Mesenchymal stem cell (in vitro differentiated cells and primary cell): ENCODE data around the gene CASQ1.

ENCODE experiments used
- DNase-seq: peaks from one replicate; pipeline ENCODE4 v3.0.0-alpha.2; 2013
- H2AFZ ChIP-seq: one replicate; pipeline ENCODE4 v1.6.1; 2013; ENCODE audit warnings: low read depth, mild to moderate bottlenecking, control low read depth, inconsistent platforms, low read length, moderate library complexity
- H2AK5ac ChIP-seq: 2 replicates; pipeline ENCODE4 v1.6.1; 2013; ENCODE audit warnings: low read length, moderate library complexity, mild to moderate bottlenecking, inconsistent platforms; ENCODE audit not compliant: severe bottlenecking
- H2BK120ac ChIP-seq: one replicate; pipeline ENCODE4 v1.6.1; 2013; ENCODE audit warnings: low read depth, mild to moderate bottlenecking, inconsistent platforms, low read length, moderate library complexity
- H2BK12ac ChIP-seq, 2 experiments: one replicate each; pipeline ENCODE4 v1.6.1; 2013; ENCODE audit warnings: inconsistent platforms in 2 of 2, low read length in 2 of 2, mild to moderate bottlenecking in 2 of 2, moderate library complexity in 2 of 2, control low read depth in 1 of 2
- H2BK15ac ChIP-seq: one replicate; pipeline ENCODE4 v1.6.1; 2013; ENCODE audit warnings: mild to moderate bottlenecking, low read depth, inconsistent platforms; ENCODE audit not compliant: poor library complexity, severe bottlenecking
- H2BK5ac ChIP-seq: 2 replicates; pipeline ENCODE4 v1.6.1; 2013; ENCODE audit warnings: low read depth, mild to moderate bottlenecking, low read length, control low read depth, inconsistent platforms; ENCODE audit not compliant: poor library complexity, severe bottlenecking
- H3K14ac ChIP-seq, 2 experiments: one replicate each; pipeline ENCODE4 v1.6.1; 2013; ENCODE audit warnings: inconsistent platforms in 2 of 2, low read length in 2 of 2, control low read depth in 1 of 2, mild to moderate bottlenecking in 1 of 2, moderate library complexity in 1 of 2
- H3K18ac ChIP-seq, 2 experiments: one replicate each; pipeline ENCODE4 v1.6.1; 2013; ENCODE audit warnings: inconsistent platforms in 2 of 2, low read length in 2 of 2, control low read depth in 1 of 2, low read depth in 1 of 2, mild to moderate bottlenecking in 1 of 2
- H3K23ac ChIP-seq, 2 experiments: one replicate each; pipeline ENCODE4 v1.6.1; 2013; ENCODE audit warnings: inconsistent platforms in 2 of 2, low read length in 2 of 2, mild to moderate bottlenecking in 2 of 2, moderate library complexity in 2 of 2, control low read depth in 1 of 2
- H3K27ac ChIP-seq: 2 replicates; pipeline ENCODE4 v1.5.1; 2013; ENCODE audit warnings: mild to moderate bottlenecking, moderate library complexity, low read length, control low read depth, inconsistent platforms; ENCODE audit not compliant: poor library complexity, severe bottlenecking
- H3K27me3 ChIP-seq, 2 experiments: 2 replicates each; pipeline versions ENCODE4 v1.6.1 to v1.7.0; 2013; ENCODE audit warnings: low read length in 2 of 2, mild to moderate bottlenecking in 2 of 2, moderate library complexity in 2 of 2, control low read depth in 1 of 2, inconsistent platforms in 1 of 2; ENCODE audit not compliant: control insufficient read depth in 1 of 2, insufficient read depth in 1 of 2
- H3K36me3 ChIP-seq, 2 experiments: 2 replicates each; pipeline versions ENCODE4 v1.6.1 to v1.7.0; 2013; ENCODE audit warnings: low read length in 2 of 2, control low read depth in 1 of 2, inconsistent platforms in 1 of 2, low read depth in 1 of 2, mild to moderate bottlenecking in 1 of 2; ENCODE audit not compliant: insufficient read depth in 2 of 2, control insufficient read depth in 1 of 2
- H3K4ac ChIP-seq, 2 experiments: one replicate each; pipeline ENCODE4 v1.6.1; 2013; ENCODE audit warnings: inconsistent platforms in 2 of 2, low read length in 2 of 2, mild to moderate bottlenecking in 2 of 2, moderate library complexity in 2 of 2, control low read depth in 1 of 2, low read depth in 1 of 2
- H3K4me1 ChIP-seq: 2 replicates; pipeline ENCODE4 v1.6.1; 2013; ENCODE audit warnings: low read depth, low read length, control low read depth; ENCODE audit not compliant: control insufficient read depth, insufficient read depth
- H3K4me2 ChIP-seq: 2 replicates; pipeline ENCODE4 v1.6.1; 2013; ENCODE audit warnings: low read length, mild to moderate bottlenecking, inconsistent platforms; ENCODE audit not compliant: poor library complexity, severe bottlenecking
- H3K4me3 ChIP-seq, 2 experiments: 2 replicates each; pipeline versions ENCODE4 v1.5.1 to v1.7.0; 2013; ENCODE audit warnings: low read length in 2 of 2, mild to moderate bottlenecking in 2 of 2, control low read depth in 1 of 2, low read depth in 1 of 2; ENCODE audit not compliant: insufficient read depth in 1 of 2
- H3K79me1 ChIP-seq: replicated peaks from 2 replicates; pipeline ENCODE4 v1.6.1; 2013; ENCODE audit warnings: mild to moderate bottlenecking, control low read depth, low read length, inconsistent platforms; ENCODE audit not compliant: poor library complexity, severe bottlenecking
- H3K9ac ChIP-seq: 2 replicates; pipeline ENCODE4 v1.7.0; 2013; ENCODE audit warnings: mild to moderate bottlenecking, low read length, moderate library complexity
- H3K9me3 ChIP-seq: 2 replicates; pipeline ENCODE4 v1.7.0; 2013; ENCODE audit warnings: mild to moderate bottlenecking, low read length; ENCODE audit not compliant: control insufficient read depth
- H4K8ac ChIP-seq: one replicate; pipeline ENCODE4 v1.6.1; 2013; ENCODE audit warnings: inconsistent platforms, mild to moderate bottlenecking, low read length, moderate library complexity
- H4K91ac ChIP-seq: one replicate; pipeline ENCODE4 v1.6.1; 2013; ENCODE audit warnings: mild to moderate bottlenecking, low read length, inconsistent platforms
- WGBS: methylation state at CpG from one replicate; pipeline ENCODE4 v1.1.7; 2013; ENCODE audit warnings: mixed read lengths; 5-methylcytosine and 5-hydroxymethylcytosine counted together

CASQ1 gene

GRCh38 chr1:160244209-160244608, 53.8 kb downstream of the CASQ1 start:
- no peak overlapping the region for H3K9ac ChIP-seq
- H3K79me1 ChIP-seq, result peaks cover 31% of the 10 kb centered on the region
- H3K4me2 ChIP-seq, result no peak overlapping the region
- no peaks in the 10 kb centered on the region for H3K27me3 ChIP-seq
- H4K91ac ChIP-seq, result no peak overlapping the region
- H2BK120ac ChIP-seq, result no peak overlapping the region
- 92% methylated on average over 1 of the region's 1 CpG for WGBS
- no peak overlapping the region for H2BK12ac ChIP-seq
- no peak overlapping the region for H2AK5ac ChIP-seq
- H3K9me3 ChIP-seq, result no peaks in the 10 kb centered on the region
- H2BK15ac ChIP-seq, result no peak overlapping the region
- no peak overlapping the region for H3K18ac ChIP-seq
- H2AFZ ChIP-seq, result no peak overlapping the region
- H3K4ac ChIP-seq, result no peak overlapping the region
- H3K36me3 ChIP-seq, result peaks cover 10 to 53% of the 10 kb centered on the region in 2 experiments
- no peak overlapping the region for H3K4me3 ChIP-seq
- H4K8ac ChIP-seq, result no peak overlapping the region
- H3K14ac ChIP-seq, result no peak overlapping the region
- H2BK5ac ChIP-seq, result no peak overlapping the region
- H3K4me1 ChIP-seq, result peaks cover 6% of the 10 kb centered on the region
- H3K23ac ChIP-seq, result no peak overlapping the region
- no peak overlapping the region for H3K27ac ChIP-seq
- DNase-seq, result no peak

GRCh38 chr1:160245434-160245833, 55.1 kb downstream of the CASQ1 start:
- Histone ChIP-seq H3K36me3 (peaks cover 0 to 44% of the 10 kb centered on the region in 2 experiments), H4K91ac (no peak overlapping the region), H4K8ac (no peak overlapping the region), H3K4me2 (no peak overlapping the region), H2BK5ac (no peak overlapping the region), H3K79me1 (peaks cover 24% of the 10 kb centered on the region), H3K4me1 (peaks cover 6% of the 10 kb centered on the region), H2BK12ac (no peak overlapping the region), H3K18ac (no peak overlapping the region), H3K23ac (no peak overlapping the region), H2AFZ (no peak overlapping the region), H3K27ac (no peak overlapping the region), H2BK120ac (no peak overlapping the region), H3K4me3 (no peak overlapping the region), H2AK5ac (no peak overlapping the region), H3K27me3 (no peaks in the 10 kb centered on the region), H3K4ac (no peak overlapping the region), H2BK15ac (no peak overlapping the region), H3K9me3 (no peaks in the 10 kb centered on the region), H3K9ac (no peak overlapping the region), H3K14ac (no peak overlapping the region)
- no CpG with 5 or more reads among the region's 1 CpG for WGBS
- DNase-seq, result no peak

GRCh38 chr1:160247053-160247452, 56.7 kb downstream of the CASQ1 start:
- no CpG with 5 or more reads among the region's 1 CpG for WGBS

GRCh38 chr1:160251011-160251410, 60.6 kb downstream of the CASQ1 start:
- peaks cover 8% of the 10 kb centered on the region in 2 experiments for H3K36me3 ChIP-seq
- H3K9ac ChIP-seq, result peak overlapping the region; percentile 48
- no peak overlapping the region for H3K23ac ChIP-seq
- no peak overlapping the region for H3K18ac ChIP-seq
- H3K9me3 ChIP-seq, result no peaks in the 10 kb centered on the region
- H3K79me1 ChIP-seq, result peaks cover 24% of the 10 kb centered on the region
- H2BK15ac ChIP-seq, result no peak overlapping the region
- H3K14ac ChIP-seq, result no peak overlapping the region
- no peak overlapping the region for H2BK5ac ChIP-seq
- no peak overlapping the region for H2BK12ac ChIP-seq
- H3K4me3 ChIP-seq, result no peak overlapping the region
- H3K27ac ChIP-seq, result no peak overlapping the region
- no peak for DNase-seq
- no peaks in the 10 kb centered on the region for H3K27me3 ChIP-seq
- no peak overlapping the region for H2AK5ac ChIP-seq
- no peak overlapping the region for H2AFZ ChIP-seq
- no peak overlapping the region for H4K8ac ChIP-seq
- H4K91ac ChIP-seq, result no peak overlapping the region
- no peak overlapping the region for H2BK120ac ChIP-seq
- H3K4ac ChIP-seq, result no peak overlapping the region
- no peak overlapping the region for H3K4me2 ChIP-seq
- H3K4me1 ChIP-seq, result peaks cover 8% of the 10 kb centered on the region

More at GRCh38 chr1:160247053-160247452, 56.7 kb downstream of the CASQ1 start:
- Histone ChIP-seq H3K4me3 (no peak overlapping the region), H3K18ac (no peak overlapping the region), H3K36me3 (peaks cover 3 to 30% of the 10 kb centered on the region in 2 experiments), H2BK15ac (no peak overlapping the region), H3K27ac (no peak overlapping the region), H3K9ac (no peak overlapping the region), H4K91ac (no peak overlapping the region), H2BK12ac (no peak overlapping the region), H3K23ac (no peak overlapping the region), H3K27me3 (no peaks in the 10 kb centered on the region), H2AFZ (no peak overlapping the region), H4K8ac (no peak overlapping the region), H2BK5ac (no peak overlapping the region), H2BK120ac (no peak overlapping the region), H3K4me1 (peaks cover 6% of the 10 kb centered on the region), H3K14ac (no peak overlapping the region), H3K79me1 (peaks cover 29% of the 10 kb centered on the region), H3K4me2 (no peak overlapping the region), H3K4ac (no peak overlapping the region), H2AK5ac (no peak overlapping the region), H3K9me3 (no peaks in the 10 kb centered on the region)
- DNase-seq, result no peak
